Measurements from ENCODE around the gene CXCL8.

DNA sequence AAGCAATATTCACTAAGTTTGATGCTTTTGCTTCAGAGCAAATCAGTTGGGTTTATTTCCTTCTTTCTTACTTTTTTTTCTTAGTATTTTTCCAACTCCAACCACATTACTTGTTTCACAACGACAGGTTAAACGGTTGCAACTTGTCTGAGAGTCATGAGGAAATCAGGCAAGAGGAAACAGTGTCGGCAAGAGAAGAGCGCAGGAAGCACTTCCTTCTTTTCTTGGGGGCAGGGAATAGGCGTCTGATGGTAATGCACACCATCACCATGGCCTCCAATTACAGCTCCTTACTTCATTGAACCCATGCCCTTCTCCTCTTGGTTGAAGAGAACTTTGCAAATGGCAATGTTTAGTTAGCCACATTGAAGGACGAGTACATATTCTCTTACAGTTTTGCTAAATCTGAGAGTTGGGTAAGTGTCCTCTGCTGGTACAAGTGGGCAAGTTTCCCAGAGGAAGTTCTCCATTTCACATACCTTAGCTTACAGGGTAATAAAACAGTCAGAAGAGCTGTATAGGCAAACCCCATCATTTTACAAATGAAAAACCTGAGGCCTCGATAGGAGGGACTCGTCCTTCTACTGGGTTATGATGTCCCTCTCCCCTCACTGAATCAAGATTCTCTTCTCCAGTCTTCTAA, 8.3 kb upstream of the CXCL8 start:
- TF ChIP-seq POLR2AphosphoS5 (IDR thresholded peaks at IDR 0.05; ENCODE audit: low read depth, low read length) (no peak), TAF1 (IDR thresholded peaks at IDR 0.05; ENCODE audit: borderline replicate concordance, insufficient read depth, low read length) (no peak), SIN3A (IDR thresholded peaks at IDR 0.05; ENCODE audit: borderline replicate concordance, insufficient read depth, low read length) (no peak)
